BLaER1 (cell line): Measurements from ENCODE around the gene ANK3.
"Not testable (repeated sequence)": the region's sequence is repeated elsewhere in the genome, so short reads cannot be mapped to it uniquely, and the experiment has no call there.

Source experiments
- H3K27ac ChIP-seq: shearing (Covaris generic); formaldehyde crosslinking; 2 replicates; pipeline ENCODE4 v1.8.1; 2022
- H3K27me3 ChIP-seq: shearing (Covaris generic); formaldehyde crosslinking; 2 replicates; pipeline ENCODE4 v1.8.1; 2022
- H3K36me3 ChIP-seq: shearing (Covaris generic); formaldehyde crosslinking; 2 replicates; pipeline ENCODE4 v1.8.1; 2022
- H3K4me1 ChIP-seq: shearing (Covaris generic); formaldehyde crosslinking; 2 replicates; pipeline ENCODE4 v1.8.1; 2022
- H3K4me2 ChIP-seq: shearing (Covaris generic); formaldehyde crosslinking; 2 replicates; pipeline ENCODE4 v1.8.1; 2022
- H3K4me3 ChIP-seq: shearing (Covaris generic); formaldehyde crosslinking; 2 replicates; pipeline ENCODE4 v1.8.1; 2022
- H3K9ac ChIP-seq: shearing (Covaris generic); formaldehyde crosslinking; 2 replicates; pipeline ENCODE4 v1.8.1; 2022
- H3K9me3 ChIP-seq: shearing (Covaris generic); formaldehyde crosslinking; 2 replicates; pipeline ENCODE4 v1.8.1; 2022
- H4K20me1 ChIP-seq: shearing (Covaris generic); formaldehyde crosslinking; 2 replicates; pipeline ENCODE4 v1.8.1; 2022
- Cebpa-rat ChIP-seq: shearing (Covaris generic); IDR thresholded peaks from 2 replicates; pipeline ENCODE4 v1.8.1; 2022

Gene ANK3

DNA sequence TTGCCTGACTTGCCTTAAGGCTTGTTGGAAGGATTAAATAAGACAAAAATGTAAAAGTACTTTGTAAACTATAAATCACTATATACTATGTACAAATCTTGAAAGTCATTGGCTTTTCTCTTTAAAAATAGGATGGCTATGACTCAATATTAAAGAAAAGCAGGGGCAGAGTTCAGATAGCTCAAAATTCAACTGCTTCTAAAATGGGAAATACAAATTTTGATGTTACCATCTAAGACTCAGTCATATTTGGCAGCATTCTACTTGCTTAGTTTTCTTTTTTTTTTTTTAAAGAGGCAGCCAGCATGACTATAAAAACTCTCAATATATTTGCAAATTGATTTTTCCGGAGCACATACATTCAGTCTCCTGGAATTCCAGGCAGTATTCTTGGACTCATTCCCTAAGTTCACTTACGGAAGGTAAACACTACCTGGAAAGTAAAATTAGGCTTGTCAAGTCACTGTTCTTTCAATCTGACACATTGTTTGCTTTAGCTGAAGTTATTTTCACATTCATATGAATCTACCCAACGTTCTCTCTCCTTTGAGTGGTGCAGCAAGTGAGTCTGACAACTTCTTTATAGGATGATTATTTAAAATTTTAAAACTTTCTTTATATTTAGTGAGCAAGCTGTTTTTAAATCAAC, 349.5 kb downstream of the ANK3 start:
- Histone ChIP-seq H3K27me3 (no peaks in the 10 kb centered on the region), H3K36me3 (no peaks in the 10 kb centered on the region), H3K9me3 (no peaks in the 10 kb centered on the region), H3K4me3 (no peak overlapping the region), H3K4me1 (no peaks in the 10 kb centered on the region), H4K20me1 (no peaks in the 10 kb centered on the region), H3K9ac (no peak overlapping the region), H3K27ac (no peak overlapping the region), H3K4me2 (no peak overlapping the region)
- TF ChIP-seq Cebpa-rat = no peak

DNA sequence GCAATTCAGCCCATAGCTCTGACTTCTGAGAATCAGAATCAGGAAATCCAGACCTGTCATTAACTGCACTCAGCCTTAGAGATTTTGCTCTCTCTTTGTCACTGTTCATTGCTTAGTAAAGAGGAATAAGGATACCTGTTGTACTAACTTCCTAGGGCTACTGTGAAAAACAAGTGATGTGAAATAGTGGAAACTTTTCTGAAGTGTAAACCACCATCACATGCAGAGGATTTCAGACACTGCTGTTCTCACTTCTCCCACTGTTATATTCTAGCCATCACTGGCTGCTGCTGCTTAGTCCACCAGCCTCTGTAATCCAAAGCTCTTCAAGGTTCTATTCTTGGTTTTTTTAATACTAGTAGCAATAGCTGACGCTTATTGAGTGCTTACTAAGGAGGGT, 353.7 kb downstream of the ANK3 start:
- Histone ChIP-seq H3K4me2 (no peak overlapping the region), H3K9ac (no peak overlapping the region), H3K36me3 (no peaks in the 10 kb centered on the region), H3K27me3 (no peaks in the 10 kb centered on the region), H3K27ac (no peak overlapping the region), H3K4me1 (no peaks in the 10 kb centered on the region), H3K4me3 (no peak overlapping the region), H3K9me3 (no peaks in the 10 kb centered on the region), H4K20me1 (no peaks in the 10 kb centered on the region)
- TF ChIP-seq Cebpa-rat = no peak

DNA sequence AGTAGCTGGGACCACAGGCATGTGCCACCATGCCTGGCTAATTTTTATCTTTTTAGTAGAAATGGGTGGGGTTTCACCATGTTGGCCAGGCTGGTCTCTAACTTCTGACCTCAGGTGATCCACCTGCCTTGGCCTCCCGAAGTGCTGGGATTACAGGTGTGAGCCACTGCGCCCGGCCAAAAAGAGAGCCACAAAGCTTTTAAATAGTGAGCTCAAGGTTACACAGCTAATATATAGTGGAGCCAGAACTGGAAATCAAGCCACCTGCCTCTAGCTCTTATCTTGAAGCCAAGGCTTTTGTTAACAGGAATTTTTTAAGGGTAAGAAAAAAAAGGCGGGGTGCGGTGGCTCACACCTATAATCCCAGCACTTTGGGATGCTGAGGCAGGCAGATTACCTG, 354.3 kb downstream of the ANK3 start:
- H3K4me2 ChIP-seq, H3K36me3 ChIP-seq, H3K9ac ChIP-seq, H3K9me3 ChIP-seq, H3K4me1 ChIP-seq, H3K27me3 ChIP-seq, H4K20me1 ChIP-seq, H3K27ac ChIP-seq, H3K4me3 ChIP-seq: not testable (repeated sequence)

DNA sequence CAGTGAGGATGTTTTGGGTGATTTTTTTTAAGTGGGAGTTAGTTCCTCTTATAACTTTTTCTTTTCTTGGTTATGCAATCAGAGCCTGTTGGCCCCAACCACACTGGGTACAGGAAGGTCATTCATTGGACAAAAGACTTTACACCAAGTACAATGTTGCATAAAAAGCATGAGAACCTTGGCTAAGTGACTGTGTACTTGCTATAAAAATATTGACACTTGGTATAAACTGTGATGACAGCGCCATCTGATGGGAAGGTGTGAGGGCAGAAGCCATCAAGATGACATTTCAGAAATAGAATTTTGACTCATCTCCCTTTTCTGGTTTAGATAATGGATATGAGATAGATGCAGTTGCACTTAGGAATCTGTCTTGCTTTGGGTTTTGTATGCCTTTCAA, 357.0 kb downstream of the ANK3 start:
- Histone ChIP-seq H3K4me1 (no peaks in the 10 kb centered on the region), H3K9me3 (no peaks in the 10 kb centered on the region), H3K27ac (no peak overlapping the region), H3K4me2 (no peak overlapping the region), H3K4me3 (no peak overlapping the region), H3K36me3 (no peaks in the 10 kb centered on the region), H4K20me1 (no peaks in the 10 kb centered on the region), H3K9ac (no peak overlapping the region), H3K27me3 (no peaks in the 10 kb centered on the region)
- TF ChIP-seq Cebpa-rat = no peak

DNA sequence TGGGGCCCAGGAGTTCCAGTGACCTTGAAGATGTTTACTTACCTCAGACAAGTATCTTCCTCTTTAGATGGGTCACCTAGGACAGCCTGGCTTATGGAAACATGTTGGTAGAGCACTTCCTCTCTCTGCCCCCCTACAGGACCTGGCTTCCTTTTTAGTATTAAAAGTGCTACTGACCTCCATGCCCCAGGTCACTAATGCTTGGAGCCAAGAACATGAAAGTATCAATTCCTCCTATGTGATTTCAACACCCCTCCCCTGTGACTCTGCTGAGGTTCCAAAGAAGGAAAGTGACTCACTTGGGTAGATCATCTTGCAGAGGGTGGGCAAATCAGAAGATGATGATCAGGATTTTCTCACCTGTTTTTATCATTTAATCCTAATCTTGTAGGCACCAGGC, 358.0 kb downstream of the ANK3 start:
- H3K36me3 ChIP-seq = no peaks in the 10 kb centered on the region
- no peaks in the 10 kb centered on the region for H3K4me1 ChIP-seq
- no peak for TF ChIP-seq Cebpa-rat
- H3K27ac ChIP-seq = no peak overlapping the region
- no peak overlapping the region for H3K9ac ChIP-seq
- H3K27me3 ChIP-seq = no peaks in the 10 kb centered on the region
- H4K20me1 ChIP-seq = no peaks in the 10 kb centered on the region
- H3K4me3 ChIP-seq = no peak overlapping the region
- no peak overlapping the region for H3K4me2 ChIP-seq
- no peaks in the 10 kb centered on the region for H3K9me3 ChIP-seq

DNA sequence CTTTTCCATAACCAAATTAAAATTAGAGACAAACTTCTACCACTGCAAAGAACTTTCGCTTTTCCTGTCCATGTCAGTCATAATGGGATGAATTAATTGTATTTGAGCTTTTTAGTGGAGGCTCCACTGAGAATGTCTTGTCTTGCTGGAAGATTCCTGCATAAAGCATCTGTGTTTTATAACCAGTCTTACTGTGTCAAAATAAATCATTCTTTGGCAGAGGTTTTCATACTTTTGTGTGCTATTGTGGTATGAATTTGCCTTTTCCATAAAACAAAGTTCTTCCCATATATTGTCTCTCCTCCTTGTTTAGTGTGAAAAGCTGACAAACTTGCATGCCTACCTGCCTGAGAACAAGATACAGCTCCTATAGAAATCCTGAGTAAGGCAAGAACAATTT, 358.5 kb downstream of the ANK3 start:
- no peaks in the 10 kb centered on the region for H3K27me3 ChIP-seq
- no peak overlapping the region for H3K4me2 ChIP-seq
- no peaks in the 10 kb centered on the region for H3K36me3 ChIP-seq

DNA sequence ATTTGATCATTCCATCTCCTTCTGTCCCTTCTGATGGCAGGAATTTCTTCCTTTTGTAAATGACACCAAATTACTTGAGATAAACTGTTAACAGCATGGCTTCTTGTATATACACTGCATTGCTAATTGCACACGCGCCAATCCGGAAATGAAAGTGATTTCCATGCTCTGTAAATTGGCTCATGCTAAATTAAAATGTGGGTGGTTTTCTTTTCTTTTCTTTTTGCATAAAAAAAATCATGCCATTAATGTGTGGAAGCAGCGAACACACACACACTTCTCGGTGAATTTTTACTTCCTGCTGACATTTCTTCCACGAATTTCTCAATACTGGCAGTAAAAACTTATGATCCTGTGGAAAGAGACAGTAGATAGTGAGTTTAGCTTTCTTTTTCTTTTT, 360.2 kb downstream of the ANK3 start:
- Histone ChIP-seq H3K27ac (no peak overlapping the region), H3K9ac (no peak overlapping the region), H3K9me3 (no peaks in the 10 kb centered on the region), H3K4me1 (no peaks in the 10 kb centered on the region), H3K4me2 (no peak overlapping the region), H4K20me1 (no peaks in the 10 kb centered on the region), H3K36me3 (no peaks in the 10 kb centered on the region), H3K4me3 (no peak overlapping the region), H3K27me3 (no peaks in the 10 kb centered on the region)
- no peak for TF ChIP-seq Cebpa-rat

More for the DNA sequence above, 358.5 kb downstream of the ANK3 start:
- Histone ChIP-seq H3K4me1 (no peaks in the 10 kb centered on the region), H3K4me3 (no peak overlapping the region), H3K27ac (no peak overlapping the region), H4K20me1 (no peaks in the 10 kb centered on the region), H3K9ac (no peak overlapping the region), H3K9me3 (no peaks in the 10 kb centered on the region)
- TF ChIP-seq Cebpa-rat = no peak

DNA sequence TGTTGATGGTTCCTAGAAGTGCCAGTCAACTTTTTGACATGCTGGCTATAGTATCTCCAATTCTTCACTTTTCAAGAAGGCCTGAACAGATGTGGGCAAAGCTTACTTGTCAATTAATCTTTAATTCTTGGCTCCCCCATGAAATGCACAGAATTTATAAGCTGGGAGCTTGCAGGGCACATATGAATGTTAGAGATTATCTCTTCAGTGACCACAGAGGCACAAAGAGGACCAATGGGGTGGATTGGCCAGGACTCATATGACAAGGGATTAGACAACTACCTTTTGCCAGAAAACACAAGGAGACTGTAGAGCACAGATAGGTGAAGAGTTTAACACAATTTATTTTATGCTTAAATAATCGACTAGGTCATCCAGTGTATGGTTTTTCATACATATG, 361.6 kb downstream of the ANK3 start:
- H3K27me3 ChIP-seq = no peaks in the 10 kb centered on the region
- no peaks in the 10 kb centered on the region for H3K36me3 ChIP-seq
- TF ChIP-seq Cebpa-rat = no peak
- no peak overlapping the region for H3K4me3 ChIP-seq
- H3K4me2 ChIP-seq = no peak overlapping the region
- H3K4me1 ChIP-seq = no peaks in the 10 kb centered on the region
- no peak overlapping the region for H3K27ac ChIP-seq
- H3K9me3 ChIP-seq = no peaks in the 10 kb centered on the region
- no peak overlapping the region for H3K9ac ChIP-seq
- no peaks in the 10 kb centered on the region for H4K20me1 ChIP-seq

DNA sequence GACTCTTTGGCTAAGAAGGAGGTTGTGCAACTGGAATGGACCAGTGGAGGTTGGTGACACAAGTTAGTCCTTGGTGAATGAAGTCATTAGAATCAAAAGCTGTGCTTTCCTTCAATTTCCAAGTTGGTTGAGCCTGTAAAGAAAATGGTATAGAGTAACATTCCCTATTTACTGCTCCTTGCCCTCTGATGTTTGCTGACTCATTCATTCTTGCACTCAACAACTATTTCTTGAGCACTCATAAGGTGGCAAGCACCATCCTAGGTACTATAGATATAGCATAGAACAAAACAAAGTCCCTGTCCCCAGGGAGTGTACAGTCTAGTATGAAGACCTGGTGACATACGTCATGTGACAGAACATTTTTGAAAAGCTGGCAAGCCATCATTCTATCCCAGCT, 364.4 kb downstream of the ANK3 start:
- Histone ChIP-seq H3K9ac (no peak overlapping the region), H3K27me3 (no peaks in the 10 kb centered on the region), H3K36me3 (no peaks in the 10 kb centered on the region), H3K9me3 (no peaks in the 10 kb centered on the region), H3K27ac (no peak overlapping the region), H3K4me1 (no peaks in the 10 kb centered on the region), H4K20me1 (no peaks in the 10 kb centered on the region), H3K4me3 (no peak overlapping the region), H3K4me2 (no peak overlapping the region)
- TF ChIP-seq Cebpa-rat = no peak

DNA sequence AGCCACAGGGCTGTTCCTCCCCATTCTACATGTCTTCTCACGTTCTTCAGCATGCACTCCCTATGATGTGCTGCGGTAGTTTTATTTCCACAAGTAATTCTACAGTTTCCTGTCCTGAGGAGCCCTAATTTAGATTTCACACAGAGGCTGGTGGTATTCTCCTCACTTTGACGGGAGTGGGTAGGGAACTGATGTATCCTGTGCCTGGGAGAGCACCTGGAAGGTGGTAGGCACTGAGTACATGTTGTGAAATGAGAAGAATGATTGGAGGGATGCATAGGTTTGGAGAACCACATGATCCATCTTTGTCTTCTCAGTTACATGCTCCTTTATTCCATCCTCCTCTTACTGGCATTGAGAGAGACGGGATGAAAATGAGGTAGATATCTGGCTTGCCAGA, 365.2 kb downstream of the ANK3 start:
- Histone ChIP-seq H3K9ac (no peak overlapping the region), H3K4me2 (no peak overlapping the region), H3K4me3 (no peak overlapping the region), H3K27me3 (no peaks in the 10 kb centered on the region), H3K4me1 (no peaks in the 10 kb centered on the region), H3K36me3 (no peaks in the 10 kb centered on the region), H3K27ac (no peak overlapping the region), H4K20me1 (no peaks in the 10 kb centered on the region), H3K9me3 (no peaks in the 10 kb centered on the region)
- TF ChIP-seq Cebpa-rat = no peak

DNA sequence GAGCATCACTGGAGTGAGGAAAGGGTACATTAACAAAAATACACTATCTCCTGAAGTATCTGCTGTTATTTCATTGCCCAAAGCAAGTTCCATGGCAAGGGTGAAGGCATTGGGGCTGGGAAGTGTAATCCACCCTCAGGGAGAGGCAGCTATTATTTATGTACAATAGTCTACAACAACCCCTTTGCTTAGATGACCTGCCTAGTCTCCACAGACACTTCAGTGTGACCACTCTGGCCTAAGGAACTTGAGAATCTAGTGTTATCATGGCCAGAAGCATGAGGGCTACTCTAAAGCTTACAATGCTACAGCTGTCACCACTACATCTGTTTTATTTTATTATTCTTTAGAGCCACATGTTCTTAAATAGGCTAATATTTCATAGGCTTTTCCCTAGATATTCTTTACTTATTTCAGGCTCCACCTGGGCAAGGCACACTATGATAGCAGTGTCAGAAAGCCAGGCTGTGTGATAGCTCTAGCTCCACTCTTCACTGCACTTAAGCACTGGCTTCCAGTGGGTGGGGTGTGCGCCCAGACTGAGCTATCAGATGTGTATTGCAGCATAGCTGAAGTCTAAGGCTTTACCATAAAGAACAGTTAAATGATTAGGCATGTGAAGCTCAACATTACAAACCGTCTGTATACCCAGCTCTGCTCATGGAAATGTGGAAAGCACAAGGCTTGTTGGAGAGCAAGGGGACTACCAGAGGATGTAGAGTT, 366.4 kb downstream of the ANK3 start:
- Histone ChIP-seq H3K36me3 (no peaks in the 10 kb centered on the region), H3K4me2 (no peak overlapping the region), H3K4me1 (no peaks in the 10 kb centered on the region), H3K9ac (no peak overlapping the region), H3K9me3 (no peaks in the 10 kb centered on the region), H4K20me1 (no peaks in the 10 kb centered on the region), H3K27me3 (no peaks in the 10 kb centered on the region), H3K4me3 (no peak overlapping the region), H3K27ac (no peak overlapping the region)
- TF ChIP-seq Cebpa-rat = no peak
